GM23338 (cell line): ENCODE measurements around the gene SYNPR. TPM values are rescaled to one million over a fixed set of nuclear protein-coding genes. Genes with fewer than 3 reads are reported as not detected.

Experiments
- ATAC-seq: fragments of 200-7000 bp; cut with Tn5 transposase; 3 replicates; pipeline ENCODE4 v1.9.1; 2020
- DNase-seq: peaks from one replicate; pipeline ENCODE4 v3.0.0-alpha.2; 2015; ENCODE audit warnings: low spot score
- H2AFZ ChIP-seq: fragments of 200-600 bp; sonication (generic); 2 replicates; pipeline ENCODE4 v1.8.0; 2016; ENCODE audit warnings: antibody characterized with exemption, mild to moderate bottlenecking, moderate library complexity
- H3F3A ChIP-seq: fragments of 200-600 bp; sonication (generic); replicated peaks from 2 replicates; pipeline ENCODE4 v1.8.0; 2017; ENCODE audit warnings: antibody characterized with exemption, mixed run types, low read depth
- H3K27ac ChIP-seq: fragments of 200-600 bp; sonication (generic); 2 replicates; pipeline ENCODE4 v1.6.1; 2016; ENCODE audit warnings: low read depth
- H3K27me3 ChIP-seq: fragments of 200-600 bp; sonication (generic); 2 replicates; pipeline ENCODE4 v1.8.0; 2016; ENCODE audit warnings: mild to moderate bottlenecking, mixed run types, moderate library complexity; ENCODE audit not compliant: insufficient read depth
- H3K36me3 ChIP-seq: fragments of 200-600 bp; sonication (generic); 2 replicates; pipeline ENCODE4 v1.8.0; 2016; ENCODE audit warnings: mild to moderate bottlenecking; ENCODE audit not compliant: insufficient read depth
- H3K4me1 ChIP-seq: fragments of 200-600 bp; sonication (generic); 2 replicates; pipeline ENCODE4 v1.8.0; 2016; ENCODE audit warnings: mild to moderate bottlenecking, moderate library complexity; ENCODE audit not compliant: insufficient read depth
- H3K4me2 ChIP-seq: fragments of 200-600 bp; sonication (generic); 2 replicates; pipeline ENCODE4 v1.7.1; 2017; ENCODE audit warnings: mixed run types
- H3K4me3 ChIP-seq: fragments of 200-600 bp; sonication (generic); 2 replicates; pipeline ENCODE4 v1.6.1; 2016; ENCODE audit warnings: mixed run types
- H3K79me2 ChIP-seq: fragments of 200-600 bp; sonication (generic); replicated peaks from 2 replicates; pipeline ENCODE4 v1.8.0; 2017; ENCODE audit warnings: mild to moderate bottlenecking; ENCODE audit not compliant: insufficient read depth
- H3K9me2 ChIP-seq: fragments of 200-600 bp; sonication (generic); 2 replicates; pipeline ENCODE4 v1.8.0; 2017; ENCODE audit not compliant: insufficient read depth
- H4K20me1 ChIP-seq: fragments of 200-600 bp; sonication (generic); replicated peaks from 2 replicates; pipeline ENCODE4 v1.8.0; 2017; ENCODE audit warnings: mild to moderate bottlenecking; ENCODE audit not compliant: insufficient read depth
- H3K27ac Mint-ChIP-seq: 2 replicates; pipeline ENCODE4 v1.8.0; 2020; ENCODE audit warnings: inconsistent platforms, mild to moderate bottlenecking, moderate library complexity, mixed read lengths
- H3K27me3 Mint-ChIP-seq: 3 replicates; pipeline ENCODE4 v1.8.0; 2022; ENCODE audit warnings: low read depth, mild to moderate bottlenecking, moderate library complexity, mixed read lengths, inconsistent platforms; ENCODE audit not compliant: insufficient read depth, poor library complexity
- H3K36me3 Mint-ChIP-seq: 3 replicates; pipeline ENCODE4 v1.8.0; 2021; ENCODE audit warnings: low read depth, mild to moderate bottlenecking, inconsistent platforms, moderate library complexity, mixed read lengths
- H3K4me1 Mint-ChIP-seq: 3 replicates; pipeline ENCODE4 v1.8.0; 2020; ENCODE audit warnings: mild to moderate bottlenecking, inconsistent platforms, mixed read lengths
- H3K4me3 Mint-ChIP-seq: 3 replicates; pipeline ENCODE4 v1.8.0; 2021; ENCODE audit warnings: moderate library complexity, mild to moderate bottlenecking, inconsistent platforms, mixed read lengths
- H3K9me3 Mint-ChIP-seq: 3 replicates; pipeline ENCODE4 v1.8.0; 2020; ENCODE audit warnings: moderate library complexity, mild to moderate bottlenecking, inconsistent platforms, mixed read lengths
- CREB1 ChIP-seq: fragments of 250-450 bp; sonication (Bioruptor Pico); IDR thresholded peaks from 2 replicates; pipeline ENCODE4 v1.5.0; 2020; ENCODE audit warnings: low read depth, mild to moderate bottlenecking, moderate library complexity
- EZH2 ChIP-seq: fragments of 200-600 bp; sonication (generic); IDR thresholded peaks from one replicate; pipeline ENCODE4 v1.8.0; 2017; ENCODE audit warnings: antibody characterized with exemption, mild to moderate bottlenecking, low read depth; ENCODE audit not compliant: unreplicated experiment
- EZH2phosphoT487 ChIP-seq: fragments of 200-600 bp; sonication (generic); IDR thresholded peaks from one replicate; pipeline ENCODE4 v1.8.1; 2018; ENCODE audit warnings: antibody characterized with exemption; ENCODE audit not compliant: unreplicated experiment
- JUNB ChIP-seq: IDR thresholded peaks from one replicate; pipeline ENCODE4 v1.6.1; 2016; ENCODE audit warnings: antibody characterized with exemption; ENCODE audit not compliant: unreplicated experiment
- NANOG ChIP-seq: IDR thresholded peaks from 2 replicates; pipeline ENCODE4 v1.6.1; 2016; ENCODE audit warnings: antibody characterized with exemption, borderline replicate concordance
- POLR2AphosphoS5 ChIP-seq: IDR thresholded peaks from 2 replicates; pipeline ENCODE4 v1.6.1; 2016; ENCODE audit warnings: antibody characterized with exemption, low read depth
- STAT1 ChIP-seq: IDR thresholded peaks from one replicate; pipeline ENCODE4 v1.6.1; 2016; ENCODE audit warnings: antibody characterized with exemption; ENCODE audit not compliant: unreplicated experiment
- ZNF114 ChIP-seq: fragments of 250-450 bp; sonication (Bioruptor Pico); IDR thresholded peaks from 2 replicates; pipeline ENCODE4 v1.5.0; 2020; ENCODE audit warnings: mild to moderate bottlenecking, moderate library complexity
- ZNF331 ChIP-seq: fragments of 250-450 bp; sonication (Bioruptor Pico); IDR thresholded peaks from 2 replicates; pipeline ENCODE4 v1.5.0; 2020; ENCODE audit warnings: low read depth, mild to moderate bottlenecking, moderate library complexity
- polyA plus RNA-seq: library from polyadenylated mRNA; unstranded; fragments of >200 nt; fragmentation: Nextera tagmentation; extraction: Ambion mirVana; gene quantifications from 2 replicates; pipeline ENCODE4 v1.2.1, GENCODE V29; 2016
- total RNA-seq: library from RNA; depleted of rRNA; stranded (reverse); fragments of >200 nt; shearing (Covaris generic); gene quantifications from 2 replicates; pipeline ENCODE4 v1.2.3, GENCODE V29; 2014
- TF ChIP-seq, protein P1 (sequence below), 2 experiments: fragments of 200-600 bp in 1 of 2; sonication (generic) in 1 of 2; conservative IDR thresholded peaks; 2 replicates each; pipeline versions ENCODE4 v1.5.1 to v1.6.1; 2016 to 2017; ENCODE audit warnings: antibody characterized with exemption in 2 of 2, low read depth in 2 of 2, mild to moderate bottlenecking in 2 of 2, moderate library complexity in 1 of 2
- TF ChIP-seq, protein P2 (sequence below): fragments of 250-450 bp; sonication (Bioruptor Pico); IDR thresholded peaks from 2 replicates; pipeline ENCODE4 v1.5.0; 2020; ENCODE audit warnings: mild to moderate bottlenecking, moderate library complexity
- TF ChIP-seq, protein P3 (sequence below): IDR thresholded peaks from one replicate; pipeline ENCODE4 v1.6.1; 2018; ENCODE audit warnings: antibody characterized with exemption; ENCODE audit not compliant: unreplicated experiment
- TF ChIP-seq, protein P4 (sequence below): IDR thresholded peaks from 2 replicates; pipeline ENCODE4 v1.6.1; 2016; ENCODE audit warnings: antibody characterized with exemption

The SYNPR gene
- total and polyA plus RNA-seq, 2 experiments from 2014 or later, result 0.38 to 0.55 TPM

DNA sequence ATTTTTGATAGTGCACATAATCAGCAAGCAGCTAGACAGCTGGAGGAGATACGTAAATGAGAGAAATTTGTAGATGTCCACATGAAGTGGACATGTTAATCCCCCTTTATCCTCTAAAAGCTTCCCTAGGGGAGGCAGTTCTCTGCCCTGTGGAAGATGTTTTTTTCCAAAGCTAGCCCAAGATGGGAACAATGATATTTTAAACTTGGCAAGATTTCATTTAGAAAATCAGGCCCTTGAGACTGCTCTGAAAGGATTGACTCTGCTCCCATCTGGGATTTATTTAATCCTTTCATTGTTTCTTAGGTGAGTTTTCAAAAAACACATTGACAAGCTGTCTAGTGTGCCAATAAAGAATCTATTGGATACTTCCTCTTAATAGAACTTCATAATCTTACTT lies 92.0 kb downstream of the SYNPR start:
- Mint-ChIP-seq H3K36me3 (peaks cover 3% of the 10 kb centered on the region; the same call in 1 of the 3 replicates), H3K4me1 (peaks cover 7% of the 10 kb centered on the region), H3K4me3 (no peak overlapping the region), H3K27me3 (peaks cover 3% of the 10 kb centered on the region), H3K27ac (no peak overlapping the region), H3K9me3 (peaks cover 2% of the 10 kb centered on the region)
- H3K4me1 ChIP-seq, result no peaks in the 10 kb centered on the region
- H3K27ac ChIP-seq, result no peak overlapping the region
- ATAC-seq (no peak), DNase-seq (no peak)
- TF ChIP-seq EZH2 (no peak), STAT1 (no peak), NANOG (no peak), CREB1 (no peak), ZNF114 (no peak), POLR2AphosphoS5 (no peak), JUNB (no peak), ZNF331 (CRISPR knock-in tag) (no peak), EZH2phosphoT487 (no peak)
- TF ChIP-seq, protein P1, sequence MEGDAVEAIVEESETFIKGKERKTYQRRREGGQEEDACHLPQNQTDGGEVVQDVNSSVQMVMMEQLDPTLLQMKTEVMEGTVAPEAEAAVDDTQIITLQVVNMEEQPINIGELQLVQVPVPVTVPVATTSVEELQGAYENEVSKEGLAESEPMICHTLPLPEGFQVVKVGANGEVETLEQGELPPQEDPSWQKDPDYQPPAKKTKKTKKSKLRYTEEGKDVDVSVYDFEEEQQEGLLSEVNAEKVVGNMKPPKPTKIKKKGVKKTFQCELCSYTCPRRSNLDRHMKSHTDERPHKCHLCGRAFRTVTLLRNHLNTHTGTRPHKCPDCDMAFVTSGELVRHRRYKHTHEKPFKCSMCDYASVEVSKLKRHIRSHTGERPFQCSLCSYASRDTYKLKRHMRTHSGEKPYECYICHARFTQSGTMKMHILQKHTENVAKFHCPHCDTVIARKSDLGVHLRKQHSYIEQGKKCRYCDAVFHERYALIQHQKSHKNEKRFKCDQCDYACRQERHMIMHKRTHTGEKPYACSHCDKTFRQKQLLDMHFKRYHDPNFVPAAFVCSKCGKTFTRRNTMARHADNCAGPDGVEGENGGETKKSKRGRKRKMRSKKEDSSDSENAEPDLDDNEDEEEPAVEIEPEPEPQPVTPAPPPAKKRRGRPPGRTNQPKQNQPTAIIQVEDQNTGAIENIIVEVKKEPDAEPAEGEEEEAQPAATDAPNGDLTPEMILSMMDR (conservative IDR thresholded peaks at IDR 0.05; ENCODE audit: low read depth in 2 of 2), result no peak
- TF ChIP-seq, protein P2, sequence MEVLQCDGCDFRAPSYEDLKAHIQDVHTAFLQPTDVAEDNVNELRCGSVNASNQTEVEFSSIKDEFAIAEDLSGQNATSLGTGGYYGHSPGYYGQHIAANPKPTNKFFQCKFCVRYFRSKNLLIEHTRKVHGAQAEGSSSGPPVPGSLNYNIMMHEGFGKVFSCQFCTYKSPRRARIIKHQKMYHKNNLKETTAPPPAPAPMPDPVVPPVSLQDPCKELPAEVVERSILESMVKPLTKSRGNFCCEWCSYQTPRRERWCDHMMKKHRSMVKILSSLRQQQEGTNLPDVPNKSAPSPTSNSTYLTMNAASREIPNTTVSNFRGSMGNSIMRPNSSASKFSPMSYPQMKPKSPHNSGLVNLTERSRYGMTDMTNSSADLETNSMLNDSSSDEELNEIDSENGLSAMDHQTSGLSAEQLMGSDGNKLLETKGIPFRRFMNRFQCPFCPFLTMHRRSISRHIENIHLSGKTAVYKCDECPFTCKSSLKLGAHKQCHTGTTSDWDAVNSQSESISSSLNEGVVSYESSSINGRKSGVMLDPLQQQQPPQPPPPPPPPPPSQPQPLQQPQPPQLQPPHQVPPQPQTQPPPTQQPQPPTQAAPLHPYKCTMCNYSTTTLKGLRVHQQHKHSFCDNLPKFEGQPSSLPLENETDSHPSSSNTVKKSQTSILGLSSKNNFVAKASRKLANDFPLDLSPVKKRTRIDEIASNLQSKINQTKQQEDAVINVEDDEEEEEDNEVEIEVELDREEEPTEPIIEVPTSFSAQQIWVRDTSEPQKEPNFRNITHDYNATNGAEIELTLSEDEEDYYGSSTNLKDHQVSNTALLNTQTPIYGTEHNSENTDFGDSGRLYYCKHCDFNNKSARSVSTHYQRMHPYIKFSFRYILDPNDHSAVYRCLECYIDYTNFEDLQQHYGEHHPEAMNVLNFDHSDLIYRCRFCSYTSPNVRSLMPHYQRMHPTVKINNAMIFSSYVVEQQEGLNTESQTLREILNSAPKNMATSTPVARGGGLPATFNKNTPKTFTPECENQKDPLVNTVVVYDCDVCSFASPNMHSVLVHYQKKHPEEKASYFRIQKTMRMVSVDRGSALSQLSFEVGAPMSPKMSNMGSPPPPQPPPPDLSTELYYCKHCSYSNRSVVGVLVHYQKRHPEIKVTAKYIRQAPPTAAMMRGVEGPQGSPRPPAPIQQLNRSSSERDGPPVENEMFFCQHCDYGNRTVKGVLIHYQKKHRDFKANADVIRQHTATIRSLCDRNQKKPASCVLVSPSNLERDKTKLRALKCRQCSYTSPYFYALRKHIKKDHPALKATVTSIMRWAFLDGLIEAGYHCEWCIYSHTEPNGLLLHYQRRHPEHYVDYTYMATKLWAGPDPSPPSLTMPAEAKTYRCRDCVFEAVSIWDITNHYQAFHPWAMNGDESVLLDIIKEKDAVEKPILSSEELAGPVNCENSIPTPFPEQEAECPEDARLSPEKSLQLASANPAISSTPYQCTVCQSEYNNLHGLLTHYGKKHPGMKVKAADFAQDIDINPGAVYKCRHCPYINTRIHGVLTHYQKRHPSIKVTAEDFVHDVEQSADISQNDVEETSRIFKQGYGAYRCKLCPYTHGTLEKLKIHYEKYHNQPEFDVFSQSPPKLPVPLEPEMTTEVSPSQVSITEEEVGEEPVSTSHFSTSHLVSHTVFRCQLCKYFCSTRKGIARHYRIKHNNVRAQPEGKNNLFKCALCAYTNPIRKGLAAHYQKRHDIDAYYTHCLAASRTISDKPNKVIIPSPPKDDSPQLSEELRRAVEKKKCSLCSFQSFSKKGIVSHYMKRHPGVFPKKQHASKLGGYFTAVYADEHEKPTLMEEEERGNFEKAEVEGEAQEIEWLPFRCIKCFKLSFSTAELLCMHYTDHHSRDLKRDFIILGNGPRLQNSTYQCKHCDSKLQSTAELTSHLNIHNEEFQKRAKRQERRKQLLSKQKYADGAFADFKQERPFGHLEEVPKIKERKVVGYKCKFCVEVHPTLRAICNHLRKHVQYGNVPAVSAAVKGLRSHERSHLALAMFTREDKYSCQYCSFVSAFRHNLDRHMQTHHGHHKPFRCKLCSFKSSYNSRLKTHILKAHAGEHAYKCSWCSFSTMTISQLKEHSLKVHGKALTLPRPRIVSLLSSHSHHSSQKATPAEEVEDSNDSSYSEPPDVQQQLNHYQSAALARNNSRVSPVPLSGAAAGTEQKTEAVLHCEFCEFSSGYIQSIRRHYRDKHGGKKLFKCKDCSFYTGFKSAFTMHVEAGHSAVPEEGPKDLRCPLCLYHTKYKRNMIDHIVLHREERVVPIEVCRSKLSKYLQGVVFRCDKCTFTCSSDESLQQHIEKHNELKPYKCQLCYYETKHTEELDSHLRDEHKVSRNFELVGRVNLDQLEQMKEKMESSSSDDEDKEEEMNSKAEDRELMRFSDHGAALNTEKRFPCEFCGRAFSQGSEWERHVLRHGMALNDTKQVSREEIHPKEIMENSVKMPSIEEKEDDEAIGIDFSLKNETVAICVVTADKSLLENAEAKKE (CRISPR knock-in tag), result no peak
- TF ChIP-seq, protein P3, sequence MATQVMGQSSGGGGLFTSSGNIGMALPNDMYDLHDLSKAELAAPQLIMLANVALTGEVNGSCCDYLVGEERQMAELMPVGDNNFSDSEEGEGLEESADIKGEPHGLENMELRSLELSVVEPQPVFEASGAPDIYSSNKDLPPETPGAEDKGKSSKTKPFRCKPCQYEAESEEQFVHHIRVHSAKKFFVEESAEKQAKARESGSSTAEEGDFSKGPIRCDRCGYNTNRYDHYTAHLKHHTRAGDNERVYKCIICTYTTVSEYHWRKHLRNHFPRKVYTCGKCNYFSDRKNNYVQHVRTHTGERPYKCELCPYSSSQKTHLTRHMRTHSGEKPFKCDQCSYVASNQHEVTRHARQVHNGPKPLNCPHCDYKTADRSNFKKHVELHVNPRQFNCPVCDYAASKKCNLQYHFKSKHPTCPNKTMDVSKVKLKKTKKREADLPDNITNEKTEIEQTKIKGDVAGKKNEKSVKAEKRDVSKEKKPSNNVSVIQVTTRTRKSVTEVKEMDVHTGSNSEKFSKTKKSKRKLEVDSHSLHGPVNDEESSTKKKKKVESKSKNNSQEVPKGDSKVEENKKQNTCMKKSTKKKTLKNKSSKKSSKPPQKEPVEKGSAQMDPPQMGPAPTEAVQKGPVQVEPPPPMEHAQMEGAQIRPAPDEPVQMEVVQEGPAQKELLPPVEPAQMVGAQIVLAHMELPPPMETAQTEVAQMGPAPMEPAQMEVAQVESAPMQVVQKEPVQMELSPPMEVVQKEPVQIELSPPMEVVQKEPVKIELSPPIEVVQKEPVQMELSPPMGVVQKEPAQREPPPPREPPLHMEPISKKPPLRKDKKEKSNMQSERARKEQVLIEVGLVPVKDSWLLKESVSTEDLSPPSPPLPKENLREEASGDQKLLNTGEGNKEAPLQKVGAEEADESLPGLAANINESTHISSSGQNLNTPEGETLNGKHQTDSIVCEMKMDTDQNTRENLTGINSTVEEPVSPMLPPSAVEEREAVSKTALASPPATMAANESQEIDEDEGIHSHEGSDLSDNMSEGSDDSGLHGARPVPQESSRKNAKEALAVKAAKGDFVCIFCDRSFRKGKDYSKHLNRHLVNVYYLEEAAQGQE, result no peak
- TF ChIP-seq, protein P4, sequence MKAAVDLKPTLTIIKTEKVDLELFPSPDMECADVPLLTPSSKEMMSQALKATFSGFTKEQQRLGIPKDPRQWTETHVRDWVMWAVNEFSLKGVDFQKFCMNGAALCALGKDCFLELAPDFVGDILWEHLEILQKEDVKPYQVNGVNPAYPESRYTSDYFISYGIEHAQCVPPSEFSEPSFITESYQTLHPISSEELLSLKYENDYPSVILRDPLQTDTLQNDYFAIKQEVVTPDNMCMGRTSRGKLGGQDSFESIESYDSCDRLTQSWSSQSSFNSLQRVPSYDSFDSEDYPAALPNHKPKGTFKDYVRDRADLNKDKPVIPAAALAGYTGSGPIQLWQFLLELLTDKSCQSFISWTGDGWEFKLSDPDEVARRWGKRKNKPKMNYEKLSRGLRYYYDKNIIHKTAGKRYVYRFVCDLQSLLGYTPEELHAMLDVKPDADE, result no peak
- no peaks in the 10 kb centered on the region for H4K20me1 ChIP-seq
- no peaks in the 10 kb centered on the region for H3K79me2 ChIP-seq
- no peak overlapping the region for H2AFZ ChIP-seq
- no peaks in the 10 kb centered on the region for H3F3A ChIP-seq
- no peak overlapping the region for H3K4me3 ChIP-seq
- H3K36me3 ChIP-seq, result no peaks in the 10 kb centered on the region
- no peak overlapping the region for H3K4me2 ChIP-seq
- H3K27me3 ChIP-seq, result no peaks in the 10 kb centered on the region
- H3K9me2 ChIP-seq, result no peaks in the 10 kb centered on the region
